ENCODE measurements around the gene NTMT1. TPM values are rescaled to one million over a fixed set of nuclear protein-coding genes. Genes with fewer than 3 reads are reported as not detected.

The NTMT1 gene
- total RNA-seq, 2 donors from 2014 or later, result 28.9 to 63.1 TPM

DNA sequence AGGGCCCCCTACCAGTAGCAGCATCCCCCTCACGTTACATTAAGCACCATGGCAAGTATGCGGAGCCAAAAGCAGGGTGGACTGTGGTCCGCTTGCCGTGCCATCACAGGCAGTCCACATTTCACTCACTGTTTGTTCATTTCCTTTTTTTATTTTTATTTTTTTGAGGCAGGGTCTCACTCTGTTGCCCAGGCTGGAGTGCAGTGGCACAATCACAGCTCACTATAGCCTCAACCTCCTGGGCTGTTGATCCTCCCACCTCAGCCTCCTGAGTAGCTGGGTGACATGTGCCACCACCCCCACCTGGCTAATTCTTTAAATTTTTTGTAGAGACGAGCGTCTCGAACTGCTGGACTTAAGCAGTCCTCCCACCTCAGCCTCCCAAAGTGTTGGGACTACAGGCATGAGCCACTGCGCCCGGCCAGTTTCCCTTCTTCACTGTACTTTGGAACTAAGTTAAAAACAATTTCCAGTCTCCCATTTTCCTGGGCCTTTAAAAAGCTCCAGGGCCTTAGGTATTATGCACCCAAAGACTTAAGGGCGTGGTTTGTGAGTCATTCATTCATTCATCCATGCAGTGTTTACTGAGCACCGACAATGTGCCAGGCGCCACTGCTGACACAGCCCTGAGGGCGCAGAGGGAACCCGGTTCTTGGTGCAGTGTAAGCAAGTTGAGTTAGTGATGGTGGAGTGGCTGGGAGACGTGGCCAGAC, 59.4 kb downstream of the NTMT1 start:
- H3K9me3 Mint-ChIP-seq, result no peaks in the 10 kb centered on the region
- no peaks in the 10 kb centered on the region for H3K36me3 Mint-ChIP-seq
- DNase-seq (ENCODE audit: low spot score), result no peak
- no peak overlapping the region for H3K27ac Mint-ChIP-seq
- no peak overlapping the region for H3K4me3 Mint-ChIP-seq
- ATAC-seq, result no peak
- no peaks in the 10 kb centered on the region for H3K27me3 Mint-ChIP-seq
- H3K4me1 Mint-ChIP-seq (ENCODE audit: low read depth in 2 of 2), result no peaks in the 10 kb centered on the region

Other genes starting within 250 kb of the NTMT1 start
- gene C9orf50, start 5.1 kb upstream of the NTMT1 start, total RNA-seq, result not detected
- 10 to 100 TPM; 31.0 to 42.5 TPM for gene ASB6, start 16.0 kb downstream of the NTMT1 start, total RNA-seq
- not detected for gene PRRX2, start 39.5 kb downstream of the NTMT1 start, total RNA-seq
- not detected for gene PTGES, start 126.9 kb downstream of the NTMT1 start, total RNA-seq
- gene TOR1B, start 177.0 kb downstream of the NTMT1 start, total RNA-seq, result 10 to 100 TPM; 23.0 to 24.5 TPM
- 10 to 100 TPM; 53.5 to 54.7 TPM for gene TOR1A, start 198.0 kb downstream of the NTMT1 start, total RNA-seq
- gene C9orf78, start 209.1 kb downstream of the NTMT1 start, total RNA-seq, result 10 to 100 TPM; 39.8 to 65.3 TPM
- 10 to 100 TPM; 34.7 to 44.3 TPM for gene USP20, start 209.3 kb downstream of the NTMT1 start, total RNA-seq